HG03103 (cell line): Measurements from ENCODE around the gene IGHMBP2.

Experiments used
- ATAC-seq: cut with Tn5 transposase; IDR thresholded peaks from one replicate; pipeline ENCODE4 v1.9.1; 2021; ENCODE audit warnings: low read depth; ENCODE audit not compliant: unreplicated experiment

IGHMBP2 gene

GRCh38 chr11:68889948-68890446 lies 13.7 kb upstream of the IGHMBP2 start:
- ATAC-seq, result no peak

GRCh38 chr11:68890490-68891231 lies 13.0 kb upstream of the IGHMBP2 start:
- no peak for ATAC-seq

- no peak for ATAC-seq
Measured at GRCh38 chr11:68891351-68891948, 12.2 kb upstream of the IGHMBP2 start.

GRCh38 chr11:68892576-68892975 lies 11.1 kb upstream of the IGHMBP2 start:
- no peak for ATAC-seq

- ATAC-seq, result no peak
Measured at GRCh38 chr11:68893282-68893681, 10.4 kb upstream of the IGHMBP2 start.

GRCh38 chr11:68896171-68896959 lies 7.3 kb upstream of the IGHMBP2 start:
- no peak for ATAC-seq

GRCh38 chr11:68897441-68897840 lies 6.2 kb upstream of the IGHMBP2 start:
- ATAC-seq, result no peak

- no peak for ATAC-seq
Measured at GRCh38 chr11:68900835-68901381, 2.8 kb upstream of the IGHMBP2 start.

- no peak for ATAC-seq
Measured at GRCh38 chr11:68904248-68904847, 657 bp downstream of the IGHMBP2 start.

- no peak for ATAC-seq
Measured at GRCh38 chr11:68905421-68906360, 2.0 kb downstream of the IGHMBP2 start.

- no peak for ATAC-seq
Measured at GRCh38 chr11:68908273-68908672, 4.6 kb downstream of the IGHMBP2 start.

- no peak for ATAC-seq
Measured at GRCh38 chr11:68910965-68911364, 7.3 kb downstream of the IGHMBP2 start.

GRCh38 chr11:68911731-68912130 lies 8.0 kb downstream of the IGHMBP2 start:
- ATAC-seq, result no peak

GRCh38 chr11:68912254-68912653 lies 8.6 kb downstream of the IGHMBP2 start:
- no peak for ATAC-seq

GRCh38 chr11:68913188-68913587 lies 9.5 kb downstream of the IGHMBP2 start:
- no peak for ATAC-seq

- ATAC-seq, result no peak
Measured at GRCh38 chr11:68914761-68915160, 11.1 kb downstream of the IGHMBP2 start.

- no peak for ATAC-seq
Measured at GRCh38 chr11:68916439-68916838, 12.7 kb downstream of the IGHMBP2 start.

- no peak for ATAC-seq
Measured at GRCh38 chr11:68923614-68924013, 19.9 kb downstream of the IGHMBP2 start.

GRCh38 chr11:68924073-68924925 lies 20.6 kb downstream of the IGHMBP2 start:
- no peak for ATAC-seq
